Measurements from ENCODE around the gene NT5C1A.

- TF ChIP-seq YY2 (tag by site-specific recombination; IDR thresholded peaks at IDR 0.05) (no peak), ZNF37A (tag by site-specific recombination; IDR thresholded peaks at IDR 0.05) (no peak), ZNF544 (tag by site-specific recombination; IDR thresholded peaks at IDR 0.05) (no peak), ZNF140 (tag by site-specific recombination; IDR thresholded peaks at IDR 0.05) (no peak), GFI1B (tag by site-specific recombination; IDR thresholded peaks at IDR 0.05) (no peak), REST (tag by site-specific recombination; IDR thresholded peaks at IDR 0.05) (no peak), SETDB1 (IDR thresholded peaks at IDR 0.05; ENCODE audit: insufficient read length, low read length) (no peak)
Observed at GRCh38 chr1:39645411-39646043, 26.4 kb downstream of the NT5C1A start.

Data from HEK293 (cell line).